Keratinocyte (primary cell): ENCODE measurements around the gene APOBEC4. TPM values are rescaled to one million over a fixed set of nuclear protein-coding genes. Genes with fewer than 3 reads are reported as not detected.

Experiments used
- DNase-seq: peaks from one replicate; pipeline ENCODE4 v3.0.0-alpha.2; 2011; ENCODE audit warnings: low read depth, missing footprints, low spot score
- FAIRE-seq: peaks from 2 replicates; lab custom pipeline; 2011; peaks lifted over from hg19 to GRCh38; lab: Jason Lieb, UNC
- H2AFZ ChIP-seq: 2 replicates; pipeline ENCODE4 v1.6.0; 2012; ENCODE audit warnings: low read length, control low read depth, inconsistent platforms; ENCODE audit not compliant: control insufficient read depth
- H3K27ac ChIP-seq: 2 replicates; pipeline ENCODE4 v1.5.1; 2011; ENCODE audit warnings: low read length; ENCODE audit not compliant: control insufficient read depth, insufficient read depth
- H3K27me3 ChIP-seq: 3 replicates; pipeline ENCODE4 v1.6.0; 2011; ENCODE audit warnings: low read length; ENCODE audit not compliant: control insufficient read depth, insufficient read depth; ENCODE audit errors: extremely low read depth
- H3K36me3 ChIP-seq, 2 experiments: 2 replicates in 1 of 2; 3 replicates in 1 of 2; pipeline ENCODE4 v1.5.1; 2011; ENCODE audit warnings: low read length in 2 of 2, mild to moderate bottlenecking in 1 of 2; ENCODE audit not compliant: control insufficient read depth in 2 of 2, insufficient read depth in 2 of 2; ENCODE audit errors: extremely low read depth in 1 of 2
- H3K4me1 ChIP-seq: 3 replicates; pipeline ENCODE4 v1.5.1; 2011; ENCODE audit warnings: low read length; ENCODE audit not compliant: control insufficient read depth, insufficient read depth; ENCODE audit errors: extremely low read depth
- H3K4me2 ChIP-seq: 3 replicates; pipeline ENCODE4 v1.6.0; 2011; ENCODE audit warnings: low read depth, low read length; ENCODE audit not compliant: control insufficient read depth, insufficient read depth; ENCODE audit errors: extremely low read depth
- H3K4me3 ChIP-seq, 3 experiments: fragments of 200-600 bp in 1 of 3; sonication (generic) in 1 of 3; 2 replicates in 2 of 3; 3 replicates in 1 of 3; pipeline ENCODE4 v1.5.1; 2011 to 2016; ENCODE audit warnings: low read length in 3 of 3, mild to moderate bottlenecking in 3 of 3, control low read depth in 2 of 3, inconsistent platforms in 1 of 3, low read depth in 1 of 3, mixed read lengths in 1 of 3, mixed run types in 1 of 3, moderate library complexity in 1 of 3; ENCODE audit not compliant: control insufficient read depth in 2 of 3, insufficient read depth in 2 of 3; ENCODE audit errors: extremely low read depth in 1 of 3
- H3K79me2 ChIP-seq: 2 replicates; pipeline ENCODE4 v1.6.0; 2012; ENCODE audit warnings: low read length; ENCODE audit not compliant: control insufficient read depth, insufficient read depth
- H3K9ac ChIP-seq: 3 replicates; pipeline ENCODE4 v1.6.0; 2011; ENCODE audit warnings: low read length; ENCODE audit not compliant: control insufficient read depth, insufficient read depth; ENCODE audit errors: extremely low read depth
- H3K9me1 ChIP-seq: 3 replicates; pipeline ENCODE4 v1.6.0; 2011; ENCODE audit warnings: low read length; ENCODE audit not compliant: control insufficient read depth, insufficient read depth; ENCODE audit errors: extremely low read depth
- H3K9me3 ChIP-seq: 2 replicates; pipeline ENCODE4 v1.5.1; 2012; ENCODE audit warnings: low read depth, low read length; ENCODE audit not compliant: control insufficient read depth
- H4K20me1 ChIP-seq: 3 replicates; pipeline ENCODE4 v1.6.0; 2011; ENCODE audit warnings: low read length; ENCODE audit not compliant: control insufficient read depth, insufficient read depth; ENCODE audit errors: extremely low read depth
- CTCF ChIP-seq, 3 experiments: IDR thresholded peaks in 1 of 3; conservative IDR thresholded peaks in 1 of 3; optimal IDR thresholded peaks in 1 of 3; 2 replicates in 2 of 3; 3 replicates in 1 of 3; pipeline versions ENCODE3 to v1.5.1; 2011; ENCODE audit warnings: low read length in 3 of 3, mild to moderate bottlenecking in 3 of 3, moderate library complexity in 2 of 3, control low read depth in 1 of 3, inconsistent platforms in 1 of 3; ENCODE audit not compliant: insufficient read depth in 2 of 3; ENCODE audit errors: extremely low read depth in 1 of 3
- EZH2 ChIP-seq: IDR thresholded peaks from one replicate; pipeline ENCODE4 v1.6.1; 2012; ENCODE audit warnings: inconsistent platforms, mild to moderate bottlenecking, low read length, moderate library complexity
- dilution Hi-C: fragments of 300-500 bp; cut with MboI; formaldehyde crosslinking; loops from one replicate; pipeline ENCODE4 v1.7.0; 2020; ENCODE audit warnings: low sequenced_read_pairs; ENCODE audit not compliant: extremely low pct_ligation_motif_present
- polyA plus RNA-seq, 5 experiments: library from polyadenylated mRNA; depleted of rRNA in 3 of 5; stranded (reverse) in 3 of 5; stranded (forward) in 1 of 5; unstranded in 1 of 5; fragments of >200 nt; gene quantifications; 1 replicate in 1 of 5; 2 replicates in 3 of 5; 3 replicates in 1 of 5; pipeline versions ENCODE4 v1.2.1 to v1.2.3, GENCODE V29; 2011 to 2012; ENCODE audit warnings: missing spikeins in 2 of 5, low read depth in 1 of 5, low replicate concordance in 1 of 5

APOBEC4 gene
- polyA plus RNA-seq, 1 donor (not counting 4 experiments of a cell fraction or from before 2014, with no cell fraction given): not detected

DNA sequence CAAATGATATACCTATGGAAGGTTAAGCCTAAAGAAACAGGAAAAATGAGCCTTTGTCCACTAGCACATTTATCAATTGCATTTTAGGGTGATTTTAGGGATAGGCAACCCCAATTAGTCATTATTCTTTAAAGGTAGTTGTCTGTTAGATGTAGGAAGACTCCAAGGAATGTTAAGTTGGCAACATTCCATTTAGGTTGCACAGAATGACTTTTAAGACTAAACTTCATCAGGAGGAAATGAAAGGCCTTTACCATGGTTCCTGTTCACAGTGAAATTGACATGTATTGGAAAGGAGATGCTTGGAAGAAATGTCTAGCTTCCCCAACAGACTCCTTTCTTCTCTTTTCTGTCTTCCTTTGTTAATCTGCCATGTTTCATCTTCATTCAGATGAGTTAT, 1.6 kb upstream of the APOBEC4 start:
- H3K36me3 ChIP-seq: no peaks in the 10 kb centered on the region
- H3K9me1 ChIP-seq: no peaks in the 10 kb centered on the region
- no peak overlapping the region for H2AFZ ChIP-seq
- no peaks in the 10 kb centered on the region for H3K4me1 ChIP-seq
- H3K4me2 ChIP-seq: no peak overlapping the region
- FAIRE-seq (peak; percentile 58), DNase-seq (no peak)
- no peak overlapping the region for H3K4me3 ChIP-seq
- dilution Hi-C loops: no loop called here
- TF ChIP-seq EZH2 (no peak), CTCF (optimal IDR thresholded peaks at IDR 0.05 in 1 of 3, IDR thresholded peaks at IDR 0.05 in 1 of 3, conservative IDR thresholded peaks at IDR 0.05 in 1 of 3; ENCODE audit: extremely low read depth in 1 of 3, insufficient read depth in 2 of 3, low read length in 3 of 3) (no peak)
- H3K9me3 ChIP-seq: no peaks in the 10 kb centered on the region
- H4K20me1 ChIP-seq: no peaks in the 10 kb centered on the region
- no peak overlapping the region for H3K27ac ChIP-seq
- no peak overlapping the region for H3K9ac ChIP-seq
- no peaks in the 10 kb centered on the region for H3K27me3 ChIP-seq
- no peaks in the 10 kb centered on the region for H3K79me2 ChIP-seq

DNA sequence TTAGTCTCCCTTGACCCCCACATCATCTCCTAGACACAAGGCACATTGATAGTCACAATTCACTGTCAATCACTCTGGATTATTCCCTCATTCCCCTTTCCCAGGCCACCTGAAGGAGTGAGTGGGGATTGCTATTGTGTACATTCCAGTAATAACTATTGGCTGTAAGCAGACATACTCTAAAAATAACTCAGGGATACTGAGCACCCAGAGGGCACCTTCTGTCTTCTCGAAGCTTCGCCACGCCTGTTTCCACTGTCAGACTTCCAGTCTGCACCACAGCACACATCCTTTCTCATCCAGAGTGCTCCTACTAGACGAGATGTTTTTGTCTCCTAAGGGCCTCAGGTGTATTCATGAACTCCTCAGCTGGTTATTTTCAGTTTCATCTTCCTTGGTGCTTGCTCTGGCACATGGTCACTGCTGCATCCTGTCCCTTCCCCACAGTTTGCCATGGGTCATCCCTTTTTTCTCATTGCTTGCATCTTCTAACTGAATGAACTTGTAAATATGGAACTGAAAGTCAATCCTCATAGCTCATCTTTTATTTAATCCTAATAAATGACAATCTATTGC, 848 bp upstream of the APOBEC4 start:
- no peaks in the 10 kb centered on the region for H3K79me2 ChIP-seq
- dilution Hi-C loops: no loop called here
- H3K9me3 ChIP-seq: no peaks in the 10 kb centered on the region
- DNase-seq (no peak), FAIRE-seq (no peak)
- no peaks in the 10 kb centered on the region for H3K27me3 ChIP-seq
- H3K36me3 ChIP-seq: no peaks in the 10 kb centered on the region
- TF ChIP-seq EZH2 (no peak), CTCF (optimal IDR thresholded peaks at IDR 0.05 in 1 of 3, IDR thresholded peaks at IDR 0.05 in 1 of 3, conservative IDR thresholded peaks at IDR 0.05 in 1 of 3; ENCODE audit: extremely low read depth in 1 of 3, insufficient read depth in 2 of 3, low read length in 3 of 3) (no peak)
- no peaks in the 10 kb centered on the region for H4K20me1 ChIP-seq
- no peak overlapping the region for H3K9ac ChIP-seq
- no peaks in the 10 kb centered on the region for H3K4me1 ChIP-seq
- H3K4me2 ChIP-seq: no peak overlapping the region
- no peak overlapping the region for H3K4me3 ChIP-seq
- no peaks in the 10 kb centered on the region for H3K9me1 ChIP-seq
- H3K27ac ChIP-seq: no peak overlapping the region
- H2AFZ ChIP-seq: no peak overlapping the region
